CD4-positive, CD25-positive, alpha-beta regulatory T cell (primary cell): ENCODE data around the gene PRKAA2. TPM values are rescaled to one million over a fixed set of nuclear protein-coding genes. Genes with fewer than 3 reads are reported as not detected.

ENCODE experiments used
- polyA plus RNA-seq, 4 donors: library from polyadenylated mRNA; unstranded; fragments of 300-500 nt; fragmentation: Illumina TruSeq; gene quantifications; one replicate each; pipeline ENCODE4 v1.2.3, GENCODE V29; 2021
- total RNA-seq: library from RNA; stranded (reverse); gene quantifications from one replicate; pipeline ENCODE4 v1.2.3, GENCODE V29; 2022

PRKAA2 gene
- total and polyA plus RNA-seq, 5 donors from 2014 or later, result not detected

Other genes with a start within 250 kb of the PRKAA2 start
- gene PLPP3, start 65.8 kb upstream of the PRKAA2 start, total RNA-seq, result not detected
- gene PLPP3, start 65.8 kb upstream of the PRKAA2 start, polyA plus RNA-seq, result under 1 TPM in 1 of 4 donors, not detected in 3; 0.13 TPM
- gene FYB2, start 174.1 kb downstream of the PRKAA2 start, total RNA-seq, result not detected
- not detected for gene FYB2, start 174.1 kb downstream of the PRKAA2 start, polyA plus RNA-seq
- not detected for gene C8A, start 209.5 kb downstream of the PRKAA2 start, total RNA-seq
- not detected for gene C8A, start 209.5 kb downstream of the PRKAA2 start, polyA plus RNA-seq